ENCODE results near the gene RFLNA.

- TF ChIP-seq CTCF (IDR thresholded peaks at IDR 0.05) (no peak), POLR2A (IDR thresholded peaks at IDR 0.05) (no peak)
Measured at GRCh38 chr12:124315372-124316044, 20.6 kb downstream of the RFLNA start.

Data from prostate gland (tissue), 2 donors.